HL-60 (cell line): ENCODE measurements around the gene TCEA2.

Experiments
- DNase-seq, 2 experiments: peaks; one replicate each; pipeline ENCODE4 v3.0.0-alpha.2; 2010 to 2020; ENCODE audit warnings: low read depth in 1 of 2, low spot score in 1 of 2
- H3K27ac ChIP-seq: fragments of 250-450 bp; sonication (Bioruptor Pico); replicated peaks from 2 replicates; pipeline ENCODE4 v1.5.1; 2020; ENCODE audit warnings: mild to moderate bottlenecking, moderate library complexity
- H3K27me3 ChIP-seq: fragments of 250-450 bp; sonication (Bioruptor Pico); 2 replicates; pipeline ENCODE4 v1.5.1; 2021; ENCODE audit warnings: mild to moderate bottlenecking, moderate library complexity; ENCODE audit not compliant: insufficient read depth, poor library complexity, severe bottlenecking
- H3K4me3 ChIP-seq: replicated peaks from 2 replicates; pipeline ENCODE4 v1.5.1; 2011; ENCODE audit warnings: mild to moderate bottlenecking, control low read depth, low read length; ENCODE audit not compliant: insufficient read depth
- CTCF ChIP-seq: IDR thresholded peaks from one replicate; pipeline ENCODE4 v1.5.1; 2011; ENCODE audit warnings: low read length, control low read depth, inconsistent platforms; ENCODE audit not compliant: insufficient read depth
- GABPA ChIP-seq: IDR thresholded peaks from 2 replicates; pipeline ENCODE4 v1.6.1; 2012; ENCODE audit warnings: low read depth
- POLR2AphosphoS5 ChIP-seq: IDR thresholded peaks from 2 replicates; pipeline ENCODE4 v1.6.1; 2012; ENCODE audit warnings: low read depth
- REST ChIP-seq: IDR thresholded peaks from 2 replicates; pipeline ENCODE4 v1.6.1; 2012; ENCODE audit warnings: low read depth; ENCODE audit not compliant: insufficient replicate concordance
- SPI1 ChIP-seq: IDR thresholded peaks from 2 replicates; pipeline ENCODE4 v1.6.1; 2012; ENCODE audit warnings: low read depth, mild to moderate bottlenecking, borderline replicate concordance

The TCEA2 gene

GRCh38 chr20:64104667-64105451 is 41.9 kb downstream of the TCEA2 start:
- peaks cover 6% of the 10 kb centered on the region for H3K27me3 ChIP-seq
- no peak for DNase-seq
- TF ChIP-seq POLR2AphosphoS5 = no peak
- no peak for TF ChIP-seq SPI1
- no peak for TF ChIP-seq GABPA
- no peak for TF ChIP-seq CTCF
- no peak for TF ChIP-seq REST
- no peak overlapping the region for H3K4me3 ChIP-seq
- no peak overlapping the region for H3K27ac ChIP-seq

GRCh38 chr20:64105846-64106434 is 42.9 kb downstream of the TCEA2 start:
- Histone ChIP-seq H3K27ac (no peak overlapping the region), H3K27me3 (peaks cover 6% of the 10 kb centered on the region), H3K4me3 (no peak overlapping the region)
- DNase-seq = no peak
- no peak for TF ChIP-seq GABPA
- no peak for TF ChIP-seq REST
- TF ChIP-seq CTCF = no peak
- TF ChIP-seq SPI1 = no peak
- no peak for TF ChIP-seq POLR2AphosphoS5

GRCh38 chr20:64106435-64106961 is 43.5 kb downstream of the TCEA2 start:
- TF ChIP-seq GABPA (no peak), SPI1 (no peak), CTCF (no peak), POLR2AphosphoS5 (no peak), REST (no peak)
- peaks cover 6% of the 10 kb centered on the region for H3K27me3 ChIP-seq
- H3K27ac ChIP-seq = no peak overlapping the region
- DNase-seq = no peak
- H3K4me3 ChIP-seq = no peak overlapping the region
